ENCODE measurements around the gene SPATS2L.

Gene SPATS2L

GRCh38 chr2:200305797-200306195, 697 bp upstream of the SPATS2L start:
- Histone ChIP-seq H3K4me3 (ENCODE audit: low read depth, low read length) (peak overlapping the region; percentile 88), H3K4me1 (peaks cover 10% of the 10 kb centered on the region), H3K27me3 (no peaks in the 10 kb centered on the region), H3K36me3 (no peaks in the 10 kb centered on the region; the same call in 1 of the 2 replicates), H3K9me3 (peaks cover 2% of the 10 kb centered on the region; the same call in 1 of the 2 replicates)
- DNase-seq: peak; percentile 58
- TF ChIP-seq, protein P1, sequence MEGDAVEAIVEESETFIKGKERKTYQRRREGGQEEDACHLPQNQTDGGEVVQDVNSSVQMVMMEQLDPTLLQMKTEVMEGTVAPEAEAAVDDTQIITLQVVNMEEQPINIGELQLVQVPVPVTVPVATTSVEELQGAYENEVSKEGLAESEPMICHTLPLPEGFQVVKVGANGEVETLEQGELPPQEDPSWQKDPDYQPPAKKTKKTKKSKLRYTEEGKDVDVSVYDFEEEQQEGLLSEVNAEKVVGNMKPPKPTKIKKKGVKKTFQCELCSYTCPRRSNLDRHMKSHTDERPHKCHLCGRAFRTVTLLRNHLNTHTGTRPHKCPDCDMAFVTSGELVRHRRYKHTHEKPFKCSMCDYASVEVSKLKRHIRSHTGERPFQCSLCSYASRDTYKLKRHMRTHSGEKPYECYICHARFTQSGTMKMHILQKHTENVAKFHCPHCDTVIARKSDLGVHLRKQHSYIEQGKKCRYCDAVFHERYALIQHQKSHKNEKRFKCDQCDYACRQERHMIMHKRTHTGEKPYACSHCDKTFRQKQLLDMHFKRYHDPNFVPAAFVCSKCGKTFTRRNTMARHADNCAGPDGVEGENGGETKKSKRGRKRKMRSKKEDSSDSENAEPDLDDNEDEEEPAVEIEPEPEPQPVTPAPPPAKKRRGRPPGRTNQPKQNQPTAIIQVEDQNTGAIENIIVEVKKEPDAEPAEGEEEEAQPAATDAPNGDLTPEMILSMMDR (IDR thresholded peaks at IDR 0.05; ENCODE audit: low read depth, low read length): no peak; the same call in 1 of the 2 replicates

DNA sequence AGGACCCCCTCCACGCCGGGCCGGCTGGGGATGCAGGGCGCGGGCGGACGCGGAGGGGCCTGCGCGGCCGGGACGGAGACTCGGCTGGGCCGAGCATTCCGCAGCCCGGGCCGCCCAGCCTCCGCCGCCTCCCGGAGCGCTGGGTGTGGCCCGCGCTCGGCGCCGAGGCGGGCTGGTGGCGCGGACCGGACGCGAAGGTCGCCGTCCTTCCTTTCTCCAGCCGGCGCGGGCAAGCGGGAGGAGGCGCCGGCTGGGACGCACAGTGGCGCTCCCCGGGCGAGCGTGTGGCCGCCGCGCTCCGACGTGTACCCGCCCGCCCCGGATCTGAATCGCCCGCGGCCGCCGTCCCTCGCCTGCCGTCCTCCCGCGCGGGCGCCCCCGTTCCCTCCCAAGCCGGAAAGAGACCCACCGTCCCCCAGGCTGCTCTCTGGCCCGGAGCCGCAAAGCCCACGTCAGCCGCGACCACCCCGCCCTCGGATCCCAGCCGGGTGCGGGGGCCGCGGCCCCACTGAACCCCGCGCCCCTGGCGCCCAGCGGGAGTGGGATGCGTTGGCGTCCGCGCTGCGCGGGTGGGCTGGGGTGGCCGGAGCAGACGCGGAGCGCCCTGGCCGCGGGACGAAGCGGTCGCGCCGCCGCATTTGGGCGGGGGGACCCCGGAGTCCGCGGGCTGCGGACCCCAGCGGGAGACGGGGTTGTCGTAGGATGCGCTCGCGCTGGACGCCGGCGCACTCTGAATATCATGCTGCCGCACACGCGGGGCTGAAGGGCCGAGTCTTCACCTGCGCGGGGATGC, 634 bp downstream of the SPATS2L start:
- Histone ChIP-seq H3K4me1 (peaks cover 10% of the 10 kb centered on the region; the same call in 1 of the 2 replicates), H3K27me3 (no peaks in the 10 kb centered on the region), H3K36me3 (no peaks in the 10 kb centered on the region; the same call in 1 of the 2 replicates), H3K9me3 (peaks cover 2% of the 10 kb centered on the region; the same call in 1 of the 2 replicates), H3K4me3 (ENCODE audit: low read depth, low read length) (peak overlapping the region; percentile 76)
- DNase-seq: peak; percentile 74
- TF ChIP-seq, protein P1 (IDR thresholded peaks at IDR 0.05; ENCODE audit: low read depth, low read length): no peak

DNA sequence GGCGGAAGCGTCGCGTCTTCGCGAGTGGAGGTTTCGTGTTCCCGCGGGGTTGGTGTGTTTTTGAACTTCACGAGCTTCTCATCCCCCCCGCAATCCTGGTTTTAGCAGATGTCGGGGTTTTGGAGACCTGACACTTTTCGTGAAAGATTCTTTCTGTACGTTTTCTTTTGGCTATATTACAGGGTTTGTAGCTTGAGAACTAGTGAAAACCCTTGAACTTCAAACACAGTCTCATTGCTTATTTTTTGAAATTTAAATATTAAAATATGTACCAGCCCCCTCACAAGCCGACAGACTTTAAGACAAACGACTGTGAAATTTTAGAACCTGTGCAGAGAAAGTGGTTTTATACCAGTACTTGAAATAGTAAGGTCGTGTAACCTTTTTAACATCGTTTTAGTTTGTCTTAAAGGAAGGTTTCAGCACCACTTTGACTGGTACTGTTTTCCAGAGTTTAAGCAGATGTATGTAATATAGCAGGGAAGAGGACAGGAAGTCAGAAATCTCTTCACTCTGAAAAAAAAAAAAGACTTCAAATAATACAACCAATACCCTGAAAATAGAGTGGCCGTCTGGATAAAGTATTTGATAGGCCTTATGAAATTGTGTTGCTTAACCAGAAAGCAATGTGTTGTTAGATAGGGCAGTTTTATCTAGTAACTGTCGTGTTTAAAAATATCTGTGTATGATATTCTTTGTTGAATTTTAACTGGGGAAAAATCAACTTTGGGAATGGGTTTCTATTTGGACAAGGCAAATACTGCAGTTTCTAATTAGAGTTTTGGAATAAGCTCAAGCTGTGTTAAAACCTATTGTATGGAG, 1.4 kb downstream of the SPATS2L start:
- Histone ChIP-seq H3K36me3 (no peaks in the 10 kb centered on the region; the same call in 1 of the 2 replicates), H3K4me3 (ENCODE audit: low read depth, low read length) (peak overlapping the region; percentile 76), H3K27me3 (no peaks in the 10 kb centered on the region), H3K4me1 (peaks cover 10% of the 10 kb centered on the region; the same call in 1 of the 2 replicates), H3K9me3 (peaks cover 2% of the 10 kb centered on the region; the same call in 1 of the 2 replicates)
- TF ChIP-seq, protein P1 (IDR thresholded peaks at IDR 0.05; ENCODE audit: low read depth, low read length): no peak
- DNase-seq: no peak

DNA sequence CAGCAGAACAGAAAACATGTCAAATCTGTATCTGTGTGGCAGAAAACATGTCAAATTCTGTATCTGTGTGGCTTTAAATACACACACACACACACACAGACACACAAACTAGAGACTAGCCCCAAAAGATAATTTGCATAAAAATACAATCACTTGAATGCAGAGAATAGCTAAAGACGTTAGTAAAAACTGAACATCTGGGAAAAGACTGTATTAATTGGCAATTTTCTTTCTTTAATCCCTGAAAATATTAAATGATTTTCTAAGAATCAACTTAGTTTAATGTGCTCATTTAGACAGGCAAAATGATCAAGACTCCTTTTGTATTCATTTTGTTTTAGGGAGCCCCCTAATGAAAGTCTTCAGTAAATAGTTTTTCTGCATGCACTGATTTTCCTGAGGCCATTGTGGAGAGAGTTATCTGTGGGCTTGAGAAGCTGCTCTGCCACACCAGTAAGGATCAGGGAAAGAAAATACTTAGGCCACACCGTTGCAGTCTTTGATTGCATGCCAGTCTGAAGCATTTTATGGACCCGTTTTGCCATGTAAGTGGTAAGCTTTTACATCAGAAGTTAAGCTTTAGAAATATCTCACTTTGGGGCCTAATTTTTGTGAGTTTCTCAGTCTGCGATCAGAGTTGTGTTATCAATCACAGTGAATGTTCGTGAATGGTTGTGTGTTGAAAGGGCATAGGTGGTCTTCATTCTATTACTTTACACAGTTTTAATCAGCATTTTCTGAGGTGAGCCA, 2.2 kb downstream of the SPATS2L start:
- no peak for DNase-seq
- Histone ChIP-seq H3K27me3 (no peaks in the 10 kb centered on the region), H3K9me3 (peaks cover 2% of the 10 kb centered on the region; the same call in 1 of the 2 replicates), H3K36me3 (no peaks in the 10 kb centered on the region; the same call in 1 of the 2 replicates), H3K4me1 (peaks cover 10% of the 10 kb centered on the region; the same call in 1 of the 2 replicates), H3K4me3 (ENCODE audit: low read depth, low read length) (peak overlapping the region; percentile 76)
- TF ChIP-seq, protein P1 (IDR thresholded peaks at IDR 0.05; ENCODE audit: low read depth, low read length): peak; percentile 21; the same call in 1 of the 2 replicates

DNA sequence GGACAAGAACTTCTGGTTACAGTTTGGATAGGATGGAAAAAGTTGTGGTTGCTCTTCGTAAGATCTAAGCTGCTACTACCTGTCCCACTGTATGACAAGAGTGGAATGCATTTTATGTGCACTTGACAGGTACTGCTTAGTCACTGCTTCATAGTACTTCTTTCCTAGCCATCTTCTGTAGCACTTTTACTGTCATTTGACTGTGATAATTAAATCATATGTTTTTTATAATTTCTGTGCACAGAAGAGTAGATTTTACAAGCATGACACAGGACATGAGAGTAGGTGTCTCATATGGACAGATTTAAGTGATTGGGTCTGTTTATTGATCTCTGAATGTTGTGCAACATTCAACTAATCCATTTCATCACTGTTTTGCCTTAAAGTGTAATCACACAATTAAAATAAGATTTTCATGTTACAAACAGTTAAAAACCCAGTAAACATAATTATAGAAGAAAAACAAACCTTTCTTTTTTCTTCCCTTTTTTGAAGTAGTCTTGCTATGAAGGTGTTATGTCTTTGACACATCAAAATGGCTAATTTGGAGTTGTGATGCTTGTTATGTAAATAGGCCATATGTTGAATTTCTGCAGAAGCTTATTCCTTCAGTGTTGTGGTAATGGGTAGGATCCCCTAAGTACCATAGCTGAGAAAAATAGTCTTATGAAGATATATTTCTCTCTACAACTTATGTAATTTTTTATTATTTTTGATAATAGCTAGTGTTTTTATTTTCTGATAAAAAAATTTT, 3.0 kb downstream of the SPATS2L start:
- Histone ChIP-seq H3K4me3 (ENCODE audit: low read depth, low read length) (peak overlapping the region; percentile 76), H3K9me3 (peaks cover 2% of the 10 kb centered on the region; the same call in 1 of the 2 replicates), H3K27me3 (no peaks in the 10 kb centered on the region), H3K4me1 (peaks cover 10% of the 10 kb centered on the region; the same call in 1 of the 2 replicates), H3K36me3 (no peaks in the 10 kb centered on the region; the same call in 1 of the 2 replicates)
- no peak for DNase-seq
- TF ChIP-seq, protein P1 (IDR thresholded peaks at IDR 0.05; ENCODE audit: low read depth, low read length): no peak

Measured in BE2C (cell line).